ENCODE data around the gene FLNB.

The FLNB gene

DNA sequence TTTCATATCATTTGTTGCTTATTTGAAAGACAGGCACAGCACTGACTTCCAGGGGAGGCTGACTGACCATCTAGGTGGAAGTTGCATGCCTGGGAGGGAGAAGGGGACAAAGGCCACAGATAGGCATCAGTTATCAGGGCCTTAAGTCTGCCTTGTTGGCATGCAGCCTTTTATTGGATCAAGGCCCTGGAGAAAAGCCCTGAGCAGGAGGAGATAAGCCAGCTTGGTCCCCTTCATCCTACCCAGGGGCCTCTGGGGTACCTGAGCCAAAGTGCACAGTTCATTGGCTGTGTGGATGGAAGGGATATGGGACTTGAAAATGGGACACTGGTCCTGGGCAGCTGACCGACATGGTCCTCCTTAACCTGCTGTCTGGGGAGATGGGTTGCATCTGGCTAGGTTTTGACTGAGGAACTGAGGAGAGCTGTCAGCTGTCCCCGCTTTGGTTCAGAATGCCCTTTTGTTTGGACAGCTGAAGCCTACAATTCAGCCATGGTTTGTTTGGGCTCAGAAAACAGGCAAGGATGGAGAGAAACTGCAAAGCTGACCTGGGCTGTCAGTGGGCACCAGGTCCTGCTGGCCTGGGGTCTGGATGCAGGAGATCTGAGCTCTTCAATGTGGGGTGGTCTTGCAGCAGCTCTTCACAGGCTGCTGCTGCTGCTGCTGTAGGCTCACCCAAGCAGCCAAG, 60.0 kb downstream of the FLNB start (continued):
- TF ChIP-seq, protein P1, sequence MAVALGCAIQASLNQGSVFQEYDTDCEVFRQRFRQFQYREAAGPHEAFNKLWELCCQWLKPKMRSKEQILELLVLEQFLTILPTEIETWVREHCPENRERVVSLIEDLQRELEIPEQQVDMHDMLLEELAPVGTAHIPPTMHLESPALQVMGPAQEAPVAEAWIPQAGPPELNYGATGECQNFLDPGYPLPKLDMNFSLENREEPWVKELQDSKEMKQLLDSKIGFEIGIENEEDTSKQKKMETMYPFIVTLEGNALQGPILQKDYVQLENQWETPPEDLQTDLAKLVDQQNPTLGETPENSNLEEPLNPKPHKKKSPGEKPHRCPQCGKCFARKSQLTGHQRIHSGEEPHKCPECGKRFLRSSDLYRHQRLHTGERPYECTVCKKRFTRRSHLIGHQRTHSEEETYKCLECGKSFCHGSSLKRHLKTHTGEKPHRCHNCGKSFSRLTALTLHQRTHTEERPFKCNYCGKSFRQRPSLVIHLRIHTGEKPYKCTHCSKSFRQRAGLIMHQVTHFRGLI (tag by site-specific recombination; IDR thresholded peaks at IDR 0.05): no peak
- TF ChIP-seq ZSCAN16 (tag by site-specific recombination; IDR thresholded peaks at IDR 0.05) (no peak), BCL11B (tag by site-specific recombination; IDR thresholded peaks at IDR 0.05; ENCODE audit: low read depth) (no peak), ZNF629 (tag by site-specific recombination; IDR thresholded peaks at IDR 0.05) (no peak), WT1 (tag by site-specific recombination; IDR thresholded peaks at IDR 0.05) (no peak), GLI4 (tag by site-specific recombination; IDR thresholded peaks at IDR 0.05) (no peak), ZNF184 (tag by site-specific recombination; IDR thresholded peaks at IDR 0.05) (no peak), ZNF785 (tag by site-specific recombination; IDR thresholded peaks at IDR 0.05) (no peak)
- TF ChIP-seq, protein P2, sequence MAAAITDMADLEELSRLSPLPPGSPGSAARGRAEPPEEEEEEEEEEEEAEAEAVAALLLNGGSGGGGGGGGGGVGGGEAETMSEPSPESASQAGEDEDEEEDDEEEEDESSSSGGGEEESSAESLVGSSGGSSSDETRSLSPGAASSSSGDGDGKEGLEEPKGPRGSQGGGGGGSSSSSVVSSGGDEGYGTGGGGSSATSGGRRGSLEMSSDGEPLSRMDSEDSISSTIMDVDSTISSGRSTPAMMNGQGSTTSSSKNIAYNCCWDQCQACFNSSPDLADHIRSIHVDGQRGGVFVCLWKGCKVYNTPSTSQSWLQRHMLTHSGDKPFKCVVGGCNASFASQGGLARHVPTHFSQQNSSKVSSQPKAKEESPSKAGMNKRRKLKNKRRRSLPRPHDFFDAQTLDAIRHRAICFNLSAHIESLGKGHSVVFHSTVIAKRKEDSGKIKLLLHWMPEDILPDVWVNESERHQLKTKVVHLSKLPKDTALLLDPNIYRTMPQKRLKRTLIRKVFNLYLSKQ (tag by site-specific recombination; IDR thresholded peaks at IDR 0.05; ENCODE audit: borderline replicate concordance): no peak
- TF ChIP-seq, protein P3, sequence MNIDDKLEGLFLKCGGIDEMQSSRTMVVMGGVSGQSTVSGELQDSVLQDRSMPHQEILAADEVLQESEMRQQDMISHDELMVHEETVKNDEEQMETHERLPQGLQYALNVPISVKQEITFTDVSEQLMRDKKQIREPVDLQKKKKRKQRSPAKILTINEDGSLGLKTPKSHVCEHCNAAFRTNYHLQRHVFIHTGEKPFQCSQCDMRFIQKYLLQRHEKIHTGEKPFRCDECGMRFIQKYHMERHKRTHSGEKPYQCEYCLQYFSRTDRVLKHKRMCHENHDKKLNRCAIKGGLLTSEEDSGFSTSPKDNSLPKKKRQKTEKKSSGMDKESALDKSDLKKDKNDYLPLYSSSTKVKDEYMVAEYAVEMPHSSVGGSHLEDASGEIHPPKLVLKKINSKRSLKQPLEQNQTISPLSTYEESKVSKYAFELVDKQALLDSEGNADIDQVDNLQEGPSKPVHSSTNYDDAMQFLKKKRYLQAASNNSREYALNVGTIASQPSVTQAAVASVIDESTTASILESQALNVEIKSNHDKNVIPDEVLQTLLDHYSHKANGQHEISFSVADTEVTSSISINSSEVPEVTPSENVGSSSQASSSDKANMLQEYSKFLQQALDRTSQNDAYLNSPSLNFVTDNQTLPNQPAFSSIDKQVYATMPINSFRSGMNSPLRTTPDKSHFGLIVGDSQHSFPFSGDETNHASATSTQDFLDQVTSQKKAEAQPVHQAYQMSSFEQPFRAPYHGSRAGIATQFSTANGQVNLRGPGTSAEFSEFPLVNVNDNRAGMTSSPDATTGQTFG (tag by site-specific recombination; IDR thresholded peaks at IDR 0.05; ENCODE audit: borderline replicate concordance): no peak

DNA sequence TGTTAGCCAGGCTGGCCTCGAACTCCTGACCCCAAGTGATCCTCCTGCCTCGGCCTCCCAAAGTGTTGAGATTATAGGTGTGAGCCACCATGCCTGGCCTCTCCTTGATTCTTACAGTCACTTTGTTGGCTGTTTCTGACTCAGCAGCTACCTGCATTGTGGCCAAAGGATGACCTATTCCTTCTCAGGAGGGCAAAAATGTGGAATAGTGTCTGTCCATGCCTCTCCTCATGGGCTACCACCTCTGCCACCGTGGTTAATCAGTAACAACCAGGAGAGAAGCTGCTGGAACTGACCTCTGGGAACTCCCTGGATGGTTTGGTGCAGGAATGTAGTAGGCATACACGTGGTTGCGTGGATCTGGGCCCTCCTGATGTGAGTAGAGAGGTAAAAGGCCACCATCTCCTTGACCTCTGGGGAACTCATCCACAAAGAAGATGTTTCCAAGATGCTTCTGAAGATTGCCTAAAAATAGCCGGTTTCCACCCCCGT, 63.3 kb downstream of the FLNB start:
- Histone ChIP-seq H3K36me3 (ENCODE audit: control insufficient read depth in 2 of 2, insufficient read depth in 1 of 2, low read length in 2 of 2) (no peaks in the 10 kb centered on the region), H3K9me3 (ENCODE audit: control insufficient read depth, insufficient read depth, low read depth, low read length) (no peaks in the 10 kb centered on the region), H3K27ac (ENCODE audit: extremely low read depth, low read depth, low read length) (no peak overlapping the region), H3K4me1 (ENCODE audit: control insufficient read depth, insufficient read depth, low read length) (peaks cover 5% of the 10 kb centered on the region; the same call in 1 of the 2 replicates), H3K4me3 (ENCODE audit: low read depth, low read length) (no peak overlapping the region)
- ChIA-PET POLR2A (no interaction called here), CTCF (interaction anchor here (0.6 kb wide), 1 partner anchor 413 kb away, joined by 3 read pairs; no protein-coding TSS in a partner anchor)
- TF ChIP-seq ZBTB7A (tag by site-specific recombination; IDR thresholded peaks at IDR 0.05; ENCODE audit: low read depth): no peak
- TF ChIP-seq, protein P4, sequence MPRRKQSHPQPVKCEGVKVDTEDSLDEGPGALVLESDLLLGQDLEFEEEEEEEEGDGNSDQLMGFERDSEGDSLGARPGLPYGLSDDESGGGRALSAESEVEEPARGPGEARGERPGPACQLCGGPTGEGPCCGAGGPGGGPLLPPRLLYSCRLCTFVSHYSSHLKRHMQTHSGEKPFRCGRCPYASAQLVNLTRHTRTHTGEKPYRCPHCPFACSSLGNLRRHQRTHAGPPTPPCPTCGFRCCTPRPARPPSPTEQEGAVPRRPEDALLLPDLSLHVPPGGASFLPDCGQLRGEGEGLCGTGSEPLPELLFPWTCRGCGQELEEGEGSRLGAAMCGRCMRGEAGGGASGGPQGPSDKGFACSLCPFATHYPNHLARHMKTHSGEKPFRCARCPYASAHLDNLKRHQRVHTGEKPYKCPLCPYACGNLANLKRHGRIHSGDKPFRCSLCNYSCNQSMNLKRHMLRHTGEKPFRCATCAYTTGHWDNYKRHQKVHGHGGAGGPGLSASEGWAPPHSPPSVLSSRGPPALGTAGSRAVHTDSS (tag by site-specific recombination; IDR thresholded peaks at IDR 0.05): no peak
- TF ChIP-seq, protein P5, sequence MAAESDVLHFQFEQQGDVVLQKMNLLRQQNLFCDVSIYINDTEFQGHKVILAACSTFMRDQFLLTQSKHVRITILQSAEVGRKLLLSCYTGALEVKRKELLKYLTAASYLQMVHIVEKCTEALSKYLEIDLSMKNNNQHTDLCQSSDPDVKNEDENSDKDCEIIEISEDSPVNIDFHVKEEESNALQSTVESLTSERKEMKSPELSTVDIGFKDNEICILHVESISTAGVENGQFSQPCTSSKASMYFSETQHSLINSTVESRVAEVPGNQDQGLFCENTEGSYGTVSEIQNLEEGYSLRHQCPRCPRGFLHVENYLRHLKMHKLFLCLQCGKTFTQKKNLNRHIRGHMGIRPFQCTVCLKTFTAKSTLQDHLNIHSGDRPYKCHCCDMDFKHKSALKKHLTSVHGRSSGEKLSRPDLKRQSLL (tag by site-specific recombination; IDR thresholded peaks at IDR 0.05): no peak
- TF ChIP-seq ZNF626 (tag by site-specific recombination; IDR thresholded peaks at IDR 0.05): no peak
- TF ChIP-seq ZNF114 (tag by site-specific recombination; IDR thresholded peaks at IDR 0.05): no peak
- TF ChIP-seq, protein P6, sequence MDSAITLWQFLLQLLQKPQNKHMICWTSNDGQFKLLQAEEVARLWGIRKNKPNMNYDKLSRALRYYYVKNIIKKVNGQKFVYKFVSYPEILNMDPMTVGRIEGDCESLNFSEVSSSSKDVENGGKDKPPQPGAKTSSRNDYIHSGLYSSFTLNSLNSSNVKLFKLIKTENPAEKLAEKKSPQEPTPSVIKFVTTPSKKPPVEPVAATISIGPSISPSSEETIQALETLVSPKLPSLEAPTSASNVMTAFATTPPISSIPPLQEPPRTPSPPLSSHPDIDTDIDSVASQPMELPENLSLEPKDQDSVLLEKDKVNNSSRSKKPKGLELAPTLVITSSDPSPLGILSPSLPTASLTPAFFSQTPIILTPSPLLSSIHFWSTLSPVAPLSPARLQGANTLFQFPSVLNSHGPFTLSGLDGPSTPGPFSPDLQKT (IDR thresholded peaks at IDR 0.05; ENCODE audit: borderline replicate concordance, low read depth, low read length): no peak
- TF ChIP-seq, protein P7, sequence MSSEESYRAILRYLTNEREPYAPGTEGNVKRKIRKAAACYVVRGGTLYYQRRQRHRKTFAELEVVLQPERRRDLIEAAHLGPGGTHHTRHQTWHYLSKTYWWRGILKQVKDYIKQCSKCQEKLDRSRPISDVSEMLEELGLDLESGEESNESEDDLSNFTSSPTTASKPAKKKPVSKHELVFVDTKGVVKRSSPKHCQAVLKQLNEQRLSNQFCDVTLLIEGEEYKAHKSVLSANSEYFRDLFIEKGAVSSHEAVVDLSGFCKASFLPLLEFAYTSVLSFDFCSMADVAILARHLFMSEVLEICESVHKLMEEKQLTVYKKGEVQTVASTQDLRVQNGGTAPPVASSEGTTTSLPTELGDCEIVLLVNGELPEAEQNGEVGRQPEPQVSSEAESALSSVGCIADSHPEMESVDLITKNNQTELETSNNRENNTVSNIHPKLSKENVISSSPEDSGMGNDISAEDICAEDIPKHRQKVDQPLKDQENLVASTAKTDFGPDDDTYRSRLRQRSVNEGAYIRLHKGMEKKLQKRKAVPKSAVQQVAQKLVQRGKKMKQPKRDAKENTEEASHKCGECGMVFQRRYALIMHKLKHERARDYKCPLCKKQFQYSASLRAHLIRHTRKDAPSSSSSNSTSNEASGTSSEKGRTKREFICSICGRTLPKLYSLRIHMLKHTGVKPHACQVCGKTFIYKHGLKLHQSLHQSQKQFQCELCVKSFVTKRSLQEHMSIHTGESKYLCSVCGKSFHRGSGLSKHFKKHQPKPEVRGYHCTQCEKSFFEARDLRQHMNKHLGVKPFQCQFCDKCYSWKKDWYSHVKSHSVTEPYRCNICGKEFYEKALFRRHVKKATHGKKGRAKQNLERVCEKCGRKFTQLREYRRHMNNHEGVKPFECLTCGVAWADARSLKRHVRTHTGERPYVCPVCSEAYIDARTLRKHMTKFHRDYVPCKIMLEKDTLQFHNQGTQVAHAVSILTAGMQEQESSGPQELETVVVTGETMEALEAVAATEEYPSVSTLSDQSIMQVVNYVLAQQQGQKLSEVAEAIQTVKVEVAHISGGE (tag by site-specific recombination; conservative IDR thresholded peaks at IDR 0.05; ENCODE audit: low read depth): no peak
- no peak for TF ChIP-seq SALL2 (tag by site-specific recombination; IDR thresholded peaks at IDR 0.05; ENCODE audit: borderline replicate concordance)
- TF ChIP-seq, protein P8, sequence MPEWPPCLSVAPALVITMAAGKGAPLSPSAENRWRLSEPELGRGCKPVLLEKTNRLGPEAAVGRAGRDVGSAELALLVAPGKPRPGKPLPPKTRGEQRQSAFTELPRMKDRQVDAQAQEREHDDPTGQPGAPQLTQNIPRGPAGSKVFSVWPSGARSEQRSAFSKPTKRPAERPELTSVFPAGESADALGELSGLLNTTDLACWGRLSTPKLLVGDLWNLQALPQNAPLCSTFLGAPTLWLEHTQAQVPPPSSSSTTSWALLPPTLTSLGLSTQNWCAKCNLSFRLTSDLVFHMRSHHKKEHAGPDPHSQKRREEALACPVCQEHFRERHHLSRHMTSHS (tag by site-specific recombination; IDR thresholded peaks at IDR 0.05): no peak
- TF ChIP-seq ZSCAN23 (tag by site-specific recombination; IDR thresholded peaks at IDR 0.05): no peak
- no peak for TF ChIP-seq ZNF24 (tag by site-specific recombination; IDR thresholded peaks at IDR 0.05)
- no peak for TF ChIP-seq SETDB1 (IDR thresholded peaks at IDR 0.05; ENCODE audit: insufficient read length, low read length)

Measured in HEK293 (cell line).